ENCODE results near the gene PCSK9.

The PCSK9 gene

GRCh38 chr1:55047611-55048010 lies 8.3 kb downstream of the PCSK9 start:
- Mint-ChIP-seq H3K27me3 (peaks cover 1% of the 10 kb centered on the region), H3K36me3 (no peaks in the 10 kb centered on the region), H3K9me3 (no peaks in the 10 kb centered on the region), H3K27ac (no peak overlapping the region), H3K4me3 (no peak overlapping the region), H3K4me1 (no peaks in the 10 kb centered on the region)

GRCh38 chr1:55048453-55049270 lies 9.3 kb downstream of the PCSK9 start:
- H3K4me1 Mint-ChIP-seq, result no peaks in the 10 kb centered on the region
- H3K27me3 Mint-ChIP-seq, result no peaks in the 10 kb centered on the region
- no peaks in the 10 kb centered on the region for H3K36me3 Mint-ChIP-seq
- H3K9me3 Mint-ChIP-seq, result no peaks in the 10 kb centered on the region
- H3K4me3 Mint-ChIP-seq, result no peak overlapping the region
- no peak overlapping the region for H3K27ac Mint-ChIP-seq

DNA sequence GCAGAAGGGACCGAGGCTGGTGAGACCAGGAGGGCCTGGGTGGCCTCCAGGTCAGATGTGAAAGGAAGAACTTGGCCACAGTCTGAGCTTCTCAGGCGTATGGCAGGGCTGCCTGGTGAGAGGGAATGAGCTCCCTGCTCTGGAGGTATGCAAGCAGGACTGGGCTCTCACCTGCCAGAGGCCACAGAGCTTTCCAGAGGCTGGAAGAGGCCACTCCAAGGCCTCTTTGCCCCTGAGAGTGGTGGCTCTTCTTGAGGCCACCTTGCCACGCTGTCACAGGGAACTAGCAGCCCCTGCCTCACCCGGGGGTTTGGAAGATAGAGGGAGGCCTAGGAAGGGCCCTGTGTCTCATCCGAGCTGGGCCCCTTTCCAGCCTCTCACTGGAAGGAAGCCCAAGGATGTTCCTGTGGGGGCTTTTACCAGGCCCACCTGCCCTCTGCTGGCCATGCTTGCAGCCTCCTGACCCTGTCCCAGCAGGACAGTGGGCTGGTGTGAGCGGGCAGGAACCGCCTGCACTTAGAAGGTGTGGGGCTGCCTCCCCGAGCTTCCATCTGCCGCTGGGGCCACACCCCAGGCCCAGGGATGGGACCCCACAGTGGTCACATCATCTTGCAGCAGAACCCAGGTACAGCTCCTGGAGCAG lies 10.0 kb downstream of the PCSK9 start:
- no peak overlapping the region for H3K27ac Mint-ChIP-seq
- H3K27me3 Mint-ChIP-seq, result no peaks in the 10 kb centered on the region
- H3K9me3 Mint-ChIP-seq, result no peaks in the 10 kb centered on the region
- H3K36me3 Mint-ChIP-seq, result no peaks in the 10 kb centered on the region
- H3K4me1 Mint-ChIP-seq, result no peaks in the 10 kb centered on the region
- no peak overlapping the region for H3K4me3 Mint-ChIP-seq

- no peaks in the 10 kb centered on the region for H3K36me3 Mint-ChIP-seq
- H3K4me3 Mint-ChIP-seq, result no peak overlapping the region
- no peak overlapping the region for H3K27ac Mint-ChIP-seq
- H3K9me3 Mint-ChIP-seq, result no peaks in the 10 kb centered on the region
- no peaks in the 10 kb centered on the region for H3K27me3 Mint-ChIP-seq
- no peaks in the 10 kb centered on the region for H3K4me1 Mint-ChIP-seq
Observed at GRCh38 chr1:55049914-55050278, 10.5 kb downstream of the PCSK9 start.

GRCh38 chr1:55050283-55050682 lies 10.9 kb downstream of the PCSK9 start:
- H3K27me3 Mint-ChIP-seq, result no peaks in the 10 kb centered on the region

DNA sequence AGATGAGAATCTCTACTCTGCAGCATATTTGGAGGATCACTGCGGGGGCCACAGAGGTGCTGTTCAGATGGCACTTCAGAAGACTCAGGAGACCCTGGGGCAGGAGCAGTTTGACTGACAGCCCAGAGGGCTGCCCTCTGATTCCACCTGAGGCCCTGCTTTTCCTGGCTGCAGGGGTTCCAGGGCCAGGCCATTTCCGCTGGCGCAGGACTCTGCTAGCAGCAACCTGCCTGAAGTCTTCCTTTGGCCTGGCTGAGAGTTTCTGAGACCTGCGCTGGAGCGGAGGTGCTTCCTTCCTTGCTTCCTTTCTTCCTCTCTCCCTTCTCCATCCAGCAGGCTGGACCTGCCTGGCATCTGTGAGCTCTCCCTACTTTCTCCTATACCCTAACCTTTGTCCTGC lies 11.8 kb downstream of the PCSK9 start:
- no peak overlapping the region for H3K4me3 Mint-ChIP-seq
- no peaks in the 10 kb centered on the region for H3K9me3 Mint-ChIP-seq
- H3K27ac Mint-ChIP-seq, result no peak overlapping the region
- no peaks in the 10 kb centered on the region for H3K4me1 Mint-ChIP-seq
- no peaks in the 10 kb centered on the region for H3K27me3 Mint-ChIP-seq
- no peaks in the 10 kb centered on the region for H3K36me3 Mint-ChIP-seq

More at GRCh38 chr1:55050283-55050682, 10.9 kb downstream of the PCSK9 start:
- Mint-ChIP-seq H3K4me3 (no peak overlapping the region), H3K27ac (no peak overlapping the region), H3K9me3 (no peaks in the 10 kb centered on the region), H3K36me3 (no peaks in the 10 kb centered on the region), H3K4me1 (no peaks in the 10 kb centered on the region)

- Mint-ChIP-seq H3K9me3 (no peaks in the 10 kb centered on the region), H3K27me3 (no peaks in the 10 kb centered on the region), H3K36me3 (no peaks in the 10 kb centered on the region), H3K4me1 (no peaks in the 10 kb centered on the region), H3K4me3 (no peak overlapping the region), H3K27ac (no peak overlapping the region)
Observed at GRCh38 chr1:55051621-55052020, 12.3 kb downstream of the PCSK9 start.

- H3K27me3 Mint-ChIP-seq, result no peaks in the 10 kb centered on the region
- H3K36me3 Mint-ChIP-seq, result no peaks in the 10 kb centered on the region
- H3K4me1 Mint-ChIP-seq, result no peaks in the 10 kb centered on the region
- H3K4me3 Mint-ChIP-seq, result no peak overlapping the region
- H3K27ac Mint-ChIP-seq, result no peak overlapping the region
- H3K9me3 Mint-ChIP-seq, result no peaks in the 10 kb centered on the region
Observed at GRCh38 chr1:55052221-55053142, 13.1 kb downstream of the PCSK9 start.

GRCh38 chr1:55053265-55053954 lies 14.1 kb downstream of the PCSK9 start:
- Mint-ChIP-seq H3K27me3 (no peaks in the 10 kb centered on the region), H3K9me3 (no peaks in the 10 kb centered on the region), H3K4me1 (no peaks in the 10 kb centered on the region), H3K4me3 (no peak overlapping the region), H3K27ac (no peak overlapping the region), H3K36me3 (no peaks in the 10 kb centered on the region)

- Mint-ChIP-seq H3K9me3 (no peaks in the 10 kb centered on the region), H3K4me3 (no peak overlapping the region), H3K27me3 (no peaks in the 10 kb centered on the region), H3K36me3 (no peaks in the 10 kb centered on the region), H3K4me1 (no peaks in the 10 kb centered on the region), H3K27ac (no peak overlapping the region)
Observed at GRCh38 chr1:55054396-55054795, 15.0 kb downstream of the PCSK9 start.

DNA sequence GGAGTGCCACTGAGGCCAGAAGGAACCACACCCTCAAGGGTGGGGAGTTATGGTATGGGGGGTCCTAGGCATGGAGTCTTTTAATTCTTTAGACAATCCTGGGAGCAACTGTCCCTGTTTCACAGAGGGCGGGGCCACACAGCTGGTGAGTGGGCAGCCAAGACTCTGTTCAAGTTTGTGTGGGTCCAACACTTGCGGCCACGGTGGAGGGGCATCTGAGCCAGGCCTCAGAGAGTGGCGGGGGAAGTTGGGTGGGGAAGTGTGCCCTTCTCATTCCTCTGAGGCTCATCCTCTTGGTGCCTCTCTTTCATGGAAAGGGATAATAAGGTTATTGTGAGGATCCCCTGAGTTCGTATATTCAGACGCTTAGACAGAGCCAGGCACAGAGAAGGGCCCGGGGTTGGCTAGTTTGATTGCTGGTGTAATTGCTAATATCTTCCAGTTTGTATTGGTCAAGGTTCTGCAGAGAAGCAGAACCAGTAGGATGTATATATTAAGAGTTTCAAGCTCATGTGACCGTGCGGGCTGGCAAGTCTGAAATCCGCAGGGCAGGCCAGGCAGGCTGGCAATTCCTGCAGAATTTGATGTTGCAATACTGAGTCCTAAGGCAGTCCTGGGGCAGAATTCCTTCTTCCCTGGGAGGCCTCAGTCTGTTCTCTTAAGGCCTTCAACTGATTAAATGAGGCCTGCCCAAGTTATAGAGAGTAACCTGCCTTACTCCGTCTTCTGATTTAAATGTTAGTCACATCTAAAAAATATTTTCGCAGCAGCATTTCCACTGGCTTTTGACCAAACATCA lies 15.9 kb downstream of the PCSK9 start:
- Mint-ChIP-seq H3K27me3 (no peaks in the 10 kb centered on the region), H3K9me3 (no peaks in the 10 kb centered on the region)

DNA sequence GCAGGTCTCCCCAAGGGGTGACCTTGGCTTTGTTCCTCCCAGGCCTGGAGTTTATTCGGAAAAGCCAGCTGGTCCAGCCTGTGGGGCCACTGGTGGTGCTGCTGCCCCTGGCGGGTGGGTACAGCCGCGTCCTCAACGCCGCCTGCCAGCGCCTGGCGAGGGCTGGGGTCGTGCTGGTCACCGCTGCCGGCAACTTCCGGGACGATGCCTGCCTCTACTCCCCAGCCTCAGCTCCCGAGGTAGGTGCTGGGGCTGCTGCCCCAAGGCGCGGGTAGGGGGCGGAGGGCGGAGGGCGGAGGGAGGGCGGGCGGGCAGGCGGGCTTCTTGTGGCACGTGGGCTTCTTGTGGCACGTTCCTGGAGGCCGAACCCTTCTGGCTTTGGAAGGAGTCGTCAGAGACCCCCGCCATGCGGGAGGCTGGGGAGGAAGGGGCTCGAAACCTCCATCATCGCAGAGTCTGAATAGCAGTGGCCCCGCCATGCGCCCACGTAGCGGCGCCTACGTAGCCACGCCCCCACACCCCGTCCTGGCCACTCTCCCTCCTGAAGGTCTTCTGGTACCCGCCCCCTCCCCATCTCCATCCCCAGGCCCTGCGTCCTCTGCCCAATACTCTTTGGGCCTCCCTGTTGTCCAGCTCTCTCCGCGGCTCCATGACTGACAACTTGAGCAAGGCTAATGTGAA lies 16.7 kb downstream of the PCSK9 start:
- H3K9me3 Mint-ChIP-seq, result no peaks in the 10 kb centered on the region
- H3K27me3 Mint-ChIP-seq, result no peaks in the 10 kb centered on the region
- no peaks in the 10 kb centered on the region for H3K36me3 Mint-ChIP-seq
- H3K4me3 Mint-ChIP-seq, result no peak overlapping the region
- H3K27ac Mint-ChIP-seq, result no peak overlapping the region
- H3K4me1 Mint-ChIP-seq, result no peaks in the 10 kb centered on the region

More for the DNA sequence above, 15.9 kb downstream of the PCSK9 start:
- H3K27ac Mint-ChIP-seq, result no peak overlapping the region
- H3K4me1 Mint-ChIP-seq, result no peaks in the 10 kb centered on the region
- no peak overlapping the region for H3K4me3 Mint-ChIP-seq
- H3K36me3 Mint-ChIP-seq, result no peaks in the 10 kb centered on the region

- Mint-ChIP-seq H3K9me3 (no peaks in the 10 kb centered on the region), H3K27me3 (no peaks in the 10 kb centered on the region), H3K36me3 (no peaks in the 10 kb centered on the region), H3K27ac (no peak overlapping the region), H3K4me1 (no peaks in the 10 kb centered on the region), H3K4me3 (no peak overlapping the region)
Observed at GRCh38 chr1:55056632-55056992, 17.3 kb downstream of the PCSK9 start.

DNA sequence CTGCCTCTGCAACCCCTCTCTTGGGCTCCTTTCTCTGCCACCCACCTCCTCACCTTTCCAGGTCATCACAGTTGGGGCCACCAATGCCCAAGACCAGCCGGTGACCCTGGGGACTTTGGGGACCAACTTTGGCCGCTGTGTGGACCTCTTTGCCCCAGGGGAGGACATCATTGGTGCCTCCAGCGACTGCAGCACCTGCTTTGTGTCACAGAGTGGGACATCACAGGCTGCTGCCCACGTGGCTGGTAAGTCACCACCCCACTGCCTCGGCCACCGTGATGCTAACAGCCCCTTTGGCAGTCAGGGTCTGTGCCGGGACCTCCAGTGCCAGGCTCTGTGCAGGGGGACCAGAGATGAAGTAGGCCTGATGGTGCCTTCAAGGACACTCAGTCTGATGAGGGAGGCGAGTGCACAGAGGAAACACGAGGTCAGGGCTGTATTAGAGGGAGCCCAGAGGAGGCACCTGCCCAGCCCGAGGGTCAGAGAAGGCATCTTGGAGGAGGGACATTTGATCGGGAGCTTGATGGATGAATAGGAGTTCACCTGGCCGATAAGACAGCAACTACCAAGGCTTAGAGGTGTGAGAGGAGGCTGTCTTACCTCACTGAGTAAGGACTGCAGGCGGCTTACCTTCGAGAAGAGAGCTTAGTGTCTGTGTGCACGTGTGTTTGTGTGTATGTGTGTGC lies 18.1 kb downstream of the PCSK9 start:
- Mint-ChIP-seq H3K27ac (no peak overlapping the region), H3K36me3 (no peaks in the 10 kb centered on the region)

More for the DNA sequence above, 18.1 kb downstream of the PCSK9 start:
- Mint-ChIP-seq H3K4me3 (no peak overlapping the region), H3K9me3 (no peaks in the 10 kb centered on the region), H3K27me3 (no peaks in the 10 kb centered on the region), H3K4me1 (no peaks in the 10 kb centered on the region)
